IPS DF 19.7 (cell line): ENCODE results near the gene YRDC.

ENCODE experiments used
- DNase-seq: peaks from one replicate; pipeline ENCODE4 v3.0.0-alpha.2; 2013; ENCODE audit warnings: low read depth, low spot score

Gene YRDC

GRCh38 chr1:37822906-37823815 lies 15.2 kb upstream of the YRDC start:
- no peak for DNase-seq

GRCh38 chr1:37821481-37821880 lies 13.5 kb upstream of the YRDC start:
- DNase-seq, result no peak

GRCh38 chr1:37817481-37817880 lies 9.5 kb upstream of the YRDC start:
- no peak for DNase-seq

GRCh38 chr1:37814252-37814651 lies 6.2 kb upstream of the YRDC start:
- DNase-seq, result no peak

GRCh38 chr1:37813529-37814145 lies 5.6 kb upstream of the YRDC start:
- no peak for DNase-seq

- DNase-seq, result no peak
Measured at GRCh38 chr1:37811027-37811655, 3.1 kb upstream of the YRDC start.

- no peak for DNase-seq
Measured at GRCh38 chr1:37809942-37810341, 1.9 kb upstream of the YRDC start.

GRCh38 chr1:37808369-37809319 lies 636 bp upstream of the YRDC start:
- no peak for DNase-seq

GRCh38 chr1:37807220-37807554 lies 821 bp downstream of the YRDC start:
- DNase-seq, result no peak

GRCh38 chr1:37802439-37802838 lies 5.6 kb downstream of the YRDC start:
- DNase-seq, result no peak

- DNase-seq, result no peak
Measured at GRCh38 chr1:37797750-37798345, 10.2 kb downstream of the YRDC start.

GRCh38 chr1:37795340-37796125 lies 12.5 kb downstream of the YRDC start:
- DNase-seq, result no peak

- DNase-seq, result no peak
Measured at GRCh38 chr1:37794372-37795339, 13.4 kb downstream of the YRDC start.

GRCh38 chr1:37793773-37794371 lies 14.1 kb downstream of the YRDC start, which contains the start of gene MANEAL:
Gene MANEAL, plus strand, starts transcription at chr1:37793847. Its CDS starts 336 bp downstream, at chr1:37794183.
- no peak for DNase-seq

- DNase-seq, result no peak
Measured at GRCh38 chr1:37792943-37793686, 14.9 kb downstream of the YRDC start.

GRCh38 chr1:37782491-37782890 lies 25.5 kb downstream of the YRDC start:
- no peak for DNase-seq

GRCh38 chr1:37778654-37779053 lies 29.4 kb downstream of the YRDC start:
- no peak for DNase-seq

- no peak for DNase-seq
Measured at GRCh38 chr1:37776946-37777516, 31.0 kb downstream of the YRDC start.
